ENCODE measurements around the gene SYCP1.
"Not testable (repeated sequence)": the region's sequence is repeated elsewhere in the genome, so short reads cannot be mapped to it uniquely, and the experiment has no call there.

SYCP1 gene

GRCh38 chr1:114976891-114977290, 122.2 kb downstream of the SYCP1 start:
- no peak for DNase-seq

- DNase-seq: peak; percentile 54
Measured at GRCh38 chr1:114979278-114979891, 124.7 kb downstream of the SYCP1 start.

GRCh38 chr1:114982251-114982650, 127.6 kb downstream of the SYCP1 start:
- no peak for DNase-seq

- DNase-seq: no peak
Measured at GRCh38 chr1:114986286-114986685, 131.6 kb downstream of the SYCP1 start.

GRCh38 chr1:114988095-114988494, 133.4 kb downstream of the SYCP1 start:
- no peak for DNase-seq

- DNase-seq: no peak
Measured at GRCh38 chr1:114997510-114998289, 143.0 kb downstream of the SYCP1 start.

GRCh38 chr1:115006191-115006590, 151.5 kb downstream of the SYCP1 start:
- DNase-seq: no peak

- DNase-seq: no peak
Measured at GRCh38 chr1:115012006-115012405, 157.3 kb downstream of the SYCP1 start.

GRCh38 chr1:115012434-115012833, 157.8 kb downstream of the SYCP1 start:
- DNase-seq: no peak

- no peak for DNase-seq
Measured at GRCh38 chr1:115013792-115014191, 159.1 kb downstream of the SYCP1 start.

- not testable (repeated sequence) for DNase-seq
Measured at GRCh38 chr1:115019549-115019948, 164.9 kb downstream of the SYCP1 start.

GRCh38 chr1:115021145-115021544, 166.5 kb downstream of the SYCP1 start:
- DNase-seq: no peak

GRCh38 chr1:115023593-115023992, 168.9 kb downstream of the SYCP1 start:
- DNase-seq: no peak

GRCh38 chr1:115029526-115029925, 174.9 kb downstream of the SYCP1 start, which contains the start of gene TSHB:
TSHB (plus strand) TSS chr1:115029826; CDS start chr1:115033363, 3,537 bp downstream.
- DNase-seq: no peak

GRCh38 chr1:115031595-115031994, 176.9 kb downstream of the SYCP1 start:
- DNase-seq: no peak

- DNase-seq: no peak
Measured at GRCh38 chr1:115035652-115036051, 181.0 kb downstream of the SYCP1 start.

- DNase-seq: no peak
Measured at GRCh38 chr1:115036814-115037507, 182.3 kb downstream of the SYCP1 start.

- DNase-seq: no peak
Measured at GRCh38 chr1:115040501-115040900, 185.8 kb downstream of the SYCP1 start.

GRCh38 chr1:115041654-115042053, 187.0 kb downstream of the SYCP1 start:
- no peak for DNase-seq

Measured in retina (tissue), 1 donor.